HepG2 (cell line): ENCODE data around the gene NUDT14. TPM values are rescaled to one million over a fixed set of nuclear protein-coding genes. Genes with fewer than 3 reads are reported as not detected.

ENCODE experiments used
- ATAC-seq: fragments of 200-7000 bp; cut with Tn5 transposase; 3 replicates; pipeline ENCODE4 v1.9.1; 2020; ENCODE audit warnings: mild to moderate bottlenecking, moderate library complexity
- BruUV-seq: library from RNA; stranded (reverse); fragments of 400-500 nt; replicated peaks from 2 replicates; lab custom pipeline; 2021; lab: Mats Ljungman, UMichigan
- CTCF ChIA-PET: fragments of 300-600 bp; formaldehyde crosslinking; extraction: SDS; loops from one replicate; lab custom pipeline; 2021; ENCODE audit warnings: low total read pairs, inconsistent platforms, low intra/inter-chr PET ratio; lab: Yijun Ruan, JAX
- POLR2A ChIA-PET: fragments of 350-600 bp; sonication (Branson Sonifier 250); formaldehyde crosslinking; loops from one replicate; lab custom pipeline; 2020; ENCODE audit warnings: antibody characterized with exemption, inconsistent platforms; lab: Yijun Ruan, JAX
- DNase-seq: peaks from one replicate; pipeline ENCODE4 v3.0.0-alpha.2; 2015; ENCODE audit warnings: low spot score
- FAIRE-seq: peaks from 3 replicates; lab custom pipeline; 2011; peaks lifted over from hg19 to GRCh38; lab: Jason Lieb, UNC
- H2AFZ ChIP-seq: one replicate; pipeline ENCODE4 v1.6.1; 2011; ENCODE audit warnings: low read length, inconsistent platforms
- H3K27ac ChIP-seq: fragments of 300-600 bp; 3 replicates; pipeline ENCODE4 v1.8.0; 2011; ENCODE audit warnings: mixed run types, mild to moderate bottlenecking, mixed read lengths, low read length, inconsistent platforms; ENCODE audit not compliant: insufficient read depth; ENCODE audit errors: extremely low read length
- H3K27me3 ChIP-seq, 2 experiments: fragments of 200-600 bp in 1 of 2; 2 replicates in 1 of 2; 3 replicates in 1 of 2; pipeline versions ENCODE4 v1.6.0 to v1.8.0; 2011; ENCODE audit warnings: low read length in 2 of 2, mild to moderate bottlenecking in 2 of 2, moderate library complexity in 2 of 2, inconsistent platforms in 1 of 2; ENCODE audit not compliant: insufficient read depth in 2 of 2, control insufficient read depth in 1 of 2
- H3K36me3 ChIP-seq, 2 experiments: fragments of 200-600 bp in 1 of 2; replicated peaks in 1 of 2; 2 replicates in 1 of 2; 3 replicates in 1 of 2; pipeline versions ENCODE4 v1.5.1 to v1.8.0; 2011; ENCODE audit warnings: low read length in 2 of 2, inconsistent platforms in 1 of 2; ENCODE audit not compliant: insufficient read depth in 2 of 2, control insufficient read depth in 1 of 2
- H3K4me1 ChIP-seq: 2 replicates; pipeline ENCODE4 v1.5.1; 2012; ENCODE audit warnings: low read length, inconsistent platforms; ENCODE audit not compliant: insufficient read depth
- H3K4me2 ChIP-seq: 2 replicates; pipeline ENCODE4 v1.6.0; 2011; ENCODE audit warnings: low read depth, low read length, inconsistent platforms
- H3K4me3 ChIP-seq, 3 experiments: fragments of 200-600 bp in 1 of 3; sonication (generic), shearing (Covaris generic) in 1 of 3; replicated peaks in 1 of 3; 2 replicates each; pipeline ENCODE4 v1.5.1; 2011 to 2016; ENCODE audit warnings: low read length in 3 of 3, inconsistent platforms in 2 of 3, low read depth in 2 of 3, mild to moderate bottlenecking in 2 of 3, control low read depth in 1 of 3, mixed read lengths in 1 of 3; ENCODE audit not compliant: insufficient read depth in 1 of 3
- H3K79me2 ChIP-seq: one replicate; pipeline ENCODE4 v1.6.1; 2011; ENCODE audit warnings: low read length, inconsistent platforms; ENCODE audit not compliant: insufficient read depth
- H3K9ac ChIP-seq: 2 replicates; pipeline ENCODE4 v1.6.0; 2011; ENCODE audit warnings: mild to moderate bottlenecking, low read depth, low read length, inconsistent platforms; ENCODE audit not compliant: insufficient read depth
- H3K9me3 ChIP-seq: 2 replicates; pipeline ENCODE4 v1.5.1; 2012; ENCODE audit warnings: mild to moderate bottlenecking, low read length
- H4K20me1 ChIP-seq: 2 replicates; pipeline ENCODE4 v1.6.0; 2011; ENCODE audit warnings: inconsistent platforms, mild to moderate bottlenecking, low read length, moderate library complexity; ENCODE audit not compliant: insufficient read depth
- EEA1 ChIP-seq: sonication (generic); formaldehyde crosslinking; IDR thresholded peaks from 2 replicates; pipeline ENCODE4 v1.5.1; 2020; ENCODE audit warnings: mild to moderate bottlenecking, missing genetic modification reagents, borderline replicate concordance
- KLF13 ChIP-seq: sonication (generic); formaldehyde crosslinking; IDR thresholded peaks from 2 replicates; pipeline ENCODE4 v1.4.0; 2020; ENCODE audit warnings: mild to moderate bottlenecking, missing genetic modification reagents
- KLF15 ChIP-seq: sonication (generic); formaldehyde crosslinking; IDR thresholded peaks from 2 replicates; pipeline ENCODE4 v1.8.1; 2023; ENCODE audit warnings: borderline replicate concordance, mild to moderate bottlenecking, inconsistent platforms, missing genetic modification reagents, mixed read lengths
- MEIS2 ChIP-seq: sonication (generic); formaldehyde crosslinking; IDR thresholded peaks from 2 replicates; pipeline ENCODE4 v1.9.0; 2021; ENCODE audit warnings: mild to moderate bottlenecking, missing genetic modification reagents
- MXI1 ChIP-seq: IDR thresholded peaks from 3 replicates; pipeline ENCODE4 v1.6.1; 2012; ENCODE audit warnings: low read depth, low read length, inconsistent platforms, borderline replicate concordance
- NFYC ChIP-seq: IDR thresholded peaks from 2 replicates; pipeline ENCODE4 v1.6.1; 2016; ENCODE audit warnings: missing genetic modification reagents, missing compliant biosample characterization
- RARG ChIP-seq: sonication (generic); formaldehyde crosslinking; IDR thresholded peaks from 2 replicates; pipeline ENCODE4 v1.4.0; 2020; ENCODE audit warnings: low read depth, mild to moderate bottlenecking, missing genetic modification reagents
- SIX1 ChIP-seq: sonication (generic); formaldehyde crosslinking; IDR thresholded peaks from 2 replicates; pipeline ENCODE4 v1.4.0; 2020; ENCODE audit warnings: missing genetic modification reagents, borderline replicate concordance
- YY1 ChIP-seq: IDR thresholded peaks from 2 replicates; pipeline ENCODE4 v1.6.1; 2011; ENCODE audit warnings: low read length, low read depth, moderate library complexity, mild to moderate bottlenecking; ENCODE audit not compliant: insufficient read depth, insufficient replicate concordance
- ZFP90 ChIP-seq: sonication (generic); formaldehyde crosslinking; IDR thresholded peaks from 2 replicates; pipeline ENCODE4 v1.8.0; 2022; ENCODE audit warnings: missing genetic modification reagents, mild to moderate bottlenecking, inconsistent platforms, borderline replicate concordance
- ZNF121 ChIP-seq: sonication (generic); formaldehyde crosslinking; IDR thresholded peaks from 2 replicates; pipeline ENCODE4 v1.5.0; 2020; ENCODE audit warnings: mild to moderate bottlenecking, missing genetic modification reagents
- ZNF292 ChIP-seq: sonication (generic); formaldehyde crosslinking; IDR thresholded peaks from 2 replicates; pipeline ENCODE4 v1.8.1; 2022; ENCODE audit warnings: mild to moderate bottlenecking, low read depth, missing genetic modification reagents, borderline replicate concordance
- WGBS: methylation state at CpG from one replicate; pipeline ENCODE4 v1.1.6; 2017; ENCODE audit warnings: low lambda C conversion rate; 5-methylcytosine and 5-hydroxymethylcytosine counted together
- in situ Hi-C: cut with HindIII; loops from 2 replicates; pipeline ENCODE4 v1.10.0; 2017; ENCODE audit warnings: low pct_unique_long_range_greater_than_20kb; ENCODE audit not compliant: extremely low pct_ligation_motif_present
- intact Hi-C: fragments of 100-400 bp; cut with micrococcal nuclease; formaldehyde crosslinking; loops from one replicate; pipeline ENCODE4 v1.10.0; 2022; ENCODE audit not compliant: unreplicated experiment
- polyA plus RNA-seq, 8 experiments: library from polyadenylated mRNA; depleted of rRNA in 3 of 8; stranded (reverse) in 7 of 8; unstranded in 1 of 8; fragments of >200 nt; fragmentation: Illumina TruSeq in 4 of 8; extraction: Trizol in 4 of 8; gene quantifications; 2 replicates each; pipeline versions ENCODE4 v1.2.1 to v1.2.3, GENCODE V29; 2011 to 2016; ENCODE audit warnings: low read depth in 4 of 8, missing spikeins in 1 of 8, mixed read lengths in 1 of 8; ENCODE audit not compliant: insufficient read depth in 1 of 8
- total RNA-seq, 5 experiments: library from RNA; depleted of rRNA; stranded (reverse); fragments of >200 nt; fragmentation: Illumina TruSeq; extraction: Trizol; gene quantifications; 2 replicates each; pipeline ENCODE4 v1.2.3, GENCODE V29; 2016; ENCODE audit warnings: low read depth in 1 of 5
- TF ChIP-seq, protein P1 (sequence below): sonication (generic); formaldehyde crosslinking; conservative IDR thresholded peaks from 2 replicates; pipeline ENCODE4 v1.5.0; 2020; ENCODE audit warnings: missing genetic modification reagents
- TF ChIP-seq, protein P2 (sequence below): fragments of 450-650 bp; IDR thresholded peaks from 2 replicates; pipeline ENCODE4 v1.6.1; 2017; ENCODE audit warnings: mild to moderate bottlenecking

NUDT14 gene
- total and polyA plus RNA-seq, 2 of the 13 experiments (the other 11 are each of a cell fraction or from before 2014, with no cell fraction given): 5.8 to 6.1 TPM

DNA sequence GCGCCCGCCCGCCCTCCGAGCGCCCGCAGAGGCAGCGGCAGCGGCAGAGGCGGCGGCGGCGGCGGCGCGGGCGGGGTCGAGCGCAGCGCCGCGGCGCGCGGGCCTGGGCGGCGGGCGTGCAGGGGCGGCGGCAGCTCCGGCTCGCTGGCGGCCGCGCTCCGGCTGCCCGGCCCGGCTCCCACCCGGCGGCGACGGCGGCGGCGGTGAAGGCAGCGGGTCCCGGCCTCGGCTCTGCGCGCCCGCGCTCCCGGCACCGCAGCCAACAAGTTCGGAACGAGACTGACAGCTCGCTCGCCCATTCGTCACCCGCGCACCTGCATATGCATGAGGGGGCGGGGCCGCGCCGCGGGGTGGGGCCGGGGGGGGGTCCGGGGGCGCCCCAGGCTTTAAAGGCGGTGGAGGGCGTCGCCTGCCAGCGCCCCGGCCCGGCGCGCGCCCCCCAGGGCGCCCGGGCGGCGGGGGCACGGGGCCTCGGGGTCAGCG lies 12.6 kb downstream of the NUDT14 start, which contains the start of gene JAG2:
Gene JAG2, minus strand, starts transcription at position 281 of the 483 bp plus-strand sequence. CDS start 356 bp downstream, outside the sequence.
- no peak for FAIRE-seq
- Histone ChIP-seq H3K27ac (no peak within 1 kb of the TSS), H3K4me2 (peak within 1 kb of the TSS; percentile 53; the same call in 1 of the 2 replicates), H3K36me3 (no peaks in the 10 kb centered on the region)
- BruUV-seq: no TSS peak
- no peak for TF ChIP-seq ZNF292 (CRISPR knock-in tag)
- 0 out of 2 replicates have a peak, but pooled peaks have one; percentile 10 for TF ChIP-seq NFYC (CRISPR knock-in tag)
- TF ChIP-seq, all 625 proteins: peak for 1
- CTCF ChIA-PET: no interaction called here
- Histone ChIP-seq H3K4me3 (peak within 1 kb of the TSS in 2 of 3 experiments; percentile 12 to 58; a peak in 2 of 6 replicates), H3K27me3 (peaks cover 32 to 87% of the 10 kb centered on the region in 2 experiments), H3K9me3 (no peaks in the 10 kb centered on the region), H4K20me1 (no peaks in the 10 kb centered on the region; the same call in 1 of the 2 replicates), H3K4me1 (no peaks in the 10 kb centered on the region), H3K9ac (no peak within 1 kb of the TSS), H3K79me2 (no peaks in the 10 kb centered on the region), H2AFZ (no peak within 1 kb of the TSS)
- in situ Hi-C loops: no loop called here
- POLR2A ChIA-PET: no interaction called here
- no peak for ATAC-seq
- WGBS: no CpG with 5 or more reads among the region's 84 CpGs
- no peak for DNase-seq
- intact Hi-C loops: no loop called here

DNA sequence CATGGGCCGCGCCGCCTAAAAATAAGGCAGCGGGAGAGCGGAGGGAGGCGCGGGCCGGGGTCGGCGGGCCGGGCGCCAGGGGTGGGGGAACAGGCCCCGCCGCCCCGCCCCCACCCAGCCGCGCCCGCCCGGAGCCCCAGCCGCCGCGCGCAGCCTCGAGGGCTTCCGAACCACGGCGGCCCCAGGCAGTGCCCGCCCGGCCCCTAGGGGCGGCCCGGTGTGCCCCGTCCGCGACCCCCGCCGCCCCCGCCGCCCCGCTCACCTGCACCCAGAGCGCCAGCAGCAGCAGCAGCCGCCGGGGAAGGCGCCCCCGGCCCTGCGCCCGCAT lies 13.1 kb downstream of the NUDT14 start:
- no peak for ATAC-seq
- TF ChIP-seq MXI1 (no peak), YY1 (no peak), KLF13 (no peak), MEIS2 (no peak), EEA1 (CRISPR knock-in tag) (no peak), KLF15 (no peak), SIX1 (CRISPR knock-in tag) (no peak), ZFP90 (no peak), RARG (no peak), ZNF121 (CRISPR knock-in tag) (no peak)
- TF ChIP-seq, protein P1, sequence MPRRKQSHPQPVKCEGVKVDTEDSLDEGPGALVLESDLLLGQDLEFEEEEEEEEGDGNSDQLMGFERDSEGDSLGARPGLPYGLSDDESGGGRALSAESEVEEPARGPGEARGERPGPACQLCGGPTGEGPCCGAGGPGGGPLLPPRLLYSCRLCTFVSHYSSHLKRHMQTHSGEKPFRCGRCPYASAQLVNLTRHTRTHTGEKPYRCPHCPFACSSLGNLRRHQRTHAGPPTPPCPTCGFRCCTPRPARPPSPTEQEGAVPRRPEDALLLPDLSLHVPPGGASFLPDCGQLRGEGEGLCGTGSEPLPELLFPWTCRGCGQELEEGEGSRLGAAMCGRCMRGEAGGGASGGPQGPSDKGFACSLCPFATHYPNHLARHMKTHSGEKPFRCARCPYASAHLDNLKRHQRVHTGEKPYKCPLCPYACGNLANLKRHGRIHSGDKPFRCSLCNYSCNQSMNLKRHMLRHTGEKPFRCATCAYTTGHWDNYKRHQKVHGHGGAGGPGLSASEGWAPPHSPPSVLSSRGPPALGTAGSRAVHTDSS (CRISPR knock-in tag): no peak
- TF ChIP-seq, protein P2, sequence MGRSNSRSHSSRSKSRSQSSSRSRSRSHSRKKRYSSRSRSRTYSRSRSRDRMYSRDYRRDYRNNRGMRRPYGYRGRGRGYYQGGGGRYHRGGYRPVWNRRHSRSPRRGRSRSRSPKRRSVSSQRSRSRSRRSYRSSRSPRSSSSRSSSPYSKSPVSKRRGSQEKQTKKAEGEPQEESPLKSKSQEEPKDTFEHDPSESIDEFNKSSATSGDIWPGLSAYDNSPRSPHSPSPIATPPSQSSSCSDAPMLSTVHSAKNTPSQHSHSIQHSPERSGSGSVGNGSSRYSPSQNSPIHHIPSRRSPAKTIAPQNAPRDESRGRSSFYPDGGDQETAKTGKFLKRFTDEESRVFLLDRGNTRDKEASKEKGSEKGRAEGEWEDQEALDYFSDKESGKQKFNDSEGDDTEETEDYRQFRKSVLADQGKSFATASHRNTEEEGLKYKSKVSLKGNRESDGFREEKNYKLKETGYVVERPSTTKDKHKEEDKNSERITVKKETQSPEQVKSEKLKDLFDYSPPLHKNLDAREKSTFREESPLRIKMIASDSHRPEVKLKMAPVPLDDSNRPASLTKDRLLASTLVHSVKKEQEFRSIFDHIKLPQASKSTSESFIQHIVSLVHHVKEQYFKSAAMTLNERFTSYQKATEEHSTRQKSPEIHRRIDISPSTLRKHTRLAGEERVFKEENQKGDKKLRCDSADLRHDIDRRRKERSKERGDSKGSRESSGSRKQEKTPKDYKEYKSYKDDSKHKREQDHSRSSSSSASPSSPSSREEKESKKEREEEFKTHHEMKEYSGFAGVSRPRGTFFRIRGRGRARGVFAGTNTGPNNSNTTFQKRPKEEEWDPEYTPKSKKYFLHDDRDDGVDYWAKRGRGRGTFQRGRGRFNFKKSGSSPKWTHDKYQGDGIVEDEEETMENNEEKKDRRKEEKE: no peak

More for the DNA sequence above, 13.1 kb downstream of the NUDT14 start:
- no TSS peak for BruUV-seq
- no CpG with 5 or more reads among the region's 46 CpGs for WGBS
- Histone ChIP-seq H2AFZ (no peak overlapping the region), H3K9me3 (no peaks in the 10 kb centered on the region), H3K27ac (no peak overlapping the region), H3K4me1 (no peaks in the 10 kb centered on the region), H3K79me2 (no peaks in the 10 kb centered on the region), H3K4me3 (peak overlapping the region in 1 of 3 experiments; percentile 58; a peak in 2 of 6 replicates), H4K20me1 (no peaks in the 10 kb centered on the region; the same call in 1 of the 2 replicates), H3K4me2 (peak overlapping the region; percentile 53; the same call in 1 of the 2 replicates), H3K36me3 (no peaks in the 10 kb centered on the region), H3K27me3 (peaks cover 28 to 87% of the 10 kb centered on the region in 2 experiments), H3K9ac (no peak overlapping the region)
- CTCF ChIA-PET: no interaction called here
- FAIRE-seq: no peak
- POLR2A ChIA-PET: no interaction called here
- no peak for DNase-seq
- intact Hi-C loops (no loop called here), in situ Hi-C loops (no loop called here)
